Calu3 (cell line): ENCODE data around the gene IL24. TPM values are rescaled to one million over a fixed set of nuclear protein-coding genes. Genes with fewer than 3 reads are reported as not detected.
"Not testable (repeated sequence)": the region's sequence is repeated elsewhere in the genome, so short reads cannot be mapped to it uniquely, and the experiment has no call there.

Source experiments
- Bru-seq: library from RNA; stranded (reverse); fragments of 400-500 nt; gene quantifications from one replicate; lab custom pipeline; 2021; lab: Mats Ljungman, UMichigan
- BruChase-seq, 2 experiments: library from RNA; stranded (reverse); fragments of 400-500 nt; gene quantifications; one replicate each; lab custom pipeline; 2021; lab: Mats Ljungman, UMichigan
- BruUV-seq: library from RNA; stranded (reverse); fragments of 400-500 nt; replicated peaks from 2 replicates; lab custom pipeline; 2021; lab: Mats Ljungman, UMichigan
- CTCF ChIA-PET: fragments of 300-600 bp; sonication (Branson Sonifier 250); formaldehyde crosslinking; loops from one replicate; lab custom pipeline; 2022; ENCODE audit warnings: antibody characterized with exemption; lab: Charles Lee
- DNase-seq: peaks from one replicate; pipeline ENCODE4 v3.0.0; 2022
- H3K27ac Mint-ChIP-seq: one replicate; pipeline ENCODE4 v1.8.0; 2022; ENCODE audit warnings: mixed read lengths; ENCODE audit not compliant: unreplicated experiment
- H3K27me3 Mint-ChIP-seq: one replicate; pipeline ENCODE4 v1.8.0; 2022; ENCODE audit warnings: mixed read lengths; ENCODE audit not compliant: unreplicated experiment
- H3K36me3 Mint-ChIP-seq: one replicate; pipeline ENCODE4 v1.8.0; 2022; ENCODE audit warnings: mild to moderate bottlenecking, moderate library complexity, mixed read lengths; ENCODE audit not compliant: insufficient read depth, unreplicated experiment
- H3K4me1 Mint-ChIP-seq: one replicate; pipeline ENCODE4 v1.8.0; 2022; ENCODE audit warnings: mild to moderate bottlenecking, low read depth, mixed read lengths; ENCODE audit not compliant: unreplicated experiment
- H3K4me3 Mint-ChIP-seq: one replicate; pipeline ENCODE4 v1.8.0; 2022; ENCODE audit warnings: mild to moderate bottlenecking, low read depth, moderate library complexity, mixed read lengths; ENCODE audit not compliant: unreplicated experiment
- H3K9me3 Mint-ChIP-seq: one replicate; pipeline ENCODE4 v1.8.0; 2022; ENCODE audit warnings: low read depth, mixed read lengths; ENCODE audit not compliant: unreplicated experiment
- intact Hi-C: fragments of 100-400 bp; cut with micrococcal nuclease; formaldehyde crosslinking; loops from one replicate; pipeline ENCODE4 v1.10.0; 2022; ENCODE audit not compliant: unreplicated experiment
- long read RNA-seq: library from polyadenylated mRNA; stranded (forward); transcript quantifications from one replicate; pipeline ENCODE4 v2.0.0, GENCODE V29; 2022
- total RNA-seq: library from RNA; stranded (reverse); gene quantifications from 2 replicates; pipeline ENCODE4 v1.2.3, GENCODE V29; 2022
- TF ChIP-seq, protein P1 (sequence below): fragments of 200-600 bp; IDR thresholded peaks from one replicate; pipeline ENCODE4 v1.8.0; 2022; ENCODE audit warnings: antibody characterized with exemption; ENCODE audit not compliant: unreplicated experiment

The IL24 gene, protein sequence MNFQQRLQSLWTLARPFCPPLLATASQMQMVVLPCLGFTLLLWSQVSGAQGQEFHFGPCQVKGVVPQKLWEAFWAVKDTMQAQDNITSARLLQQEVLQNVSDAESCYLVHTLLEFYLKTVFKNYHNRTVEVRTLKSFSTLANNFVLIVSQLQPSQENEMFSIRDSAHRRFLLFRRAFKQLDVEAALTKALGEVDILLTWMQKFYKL
- total RNA-seq = not detected in 2 replicates
- Bru-seq, nascent RNA = not detected
- not detected for BruChase-seq, experiment 1, labeled RNA remaining after a 6-hour chase
- not detected for BruChase-seq, experiment 2, labeled RNA remaining after a 2-hour chase
- long read RNA-seq = 0 reads

DNA sequence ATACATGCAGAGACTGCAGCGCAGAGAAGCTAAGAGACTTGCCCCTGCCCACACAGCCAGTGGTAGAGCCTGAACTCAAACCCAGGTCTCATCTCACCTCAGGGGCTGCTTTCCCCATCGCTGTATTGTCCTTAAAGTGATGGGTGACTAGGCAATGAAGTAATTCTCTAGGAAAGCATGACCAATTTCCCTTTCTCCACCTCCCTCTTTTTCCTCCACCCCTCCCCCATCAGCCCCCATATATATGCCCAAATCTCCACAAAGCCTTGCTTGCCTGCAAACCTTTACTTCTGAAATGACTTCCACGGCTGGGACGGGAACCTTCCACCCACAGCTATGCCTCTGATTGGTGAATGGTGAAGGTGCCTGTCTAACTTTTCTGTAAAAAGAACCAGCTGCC, at the start of gene IL24:
TSS of gene IL24 (plus strand) at position 269 of the 400 bp plus-strand sequence. CDS start 390 bp downstream, outside the sequence.
- Mint-ChIP-seq H3K9me3 (peaks cover 3% of the 10 kb centered on the region), H3K4me3 (no peak within 1 kb of the TSS), H3K36me3 (no peaks in the 10 kb centered on the region), H3K27ac (no peak within 1 kb of the TSS), H3K4me1 (peaks cover 11% of the 10 kb centered on the region), H3K27me3 (peaks cover 43% of the 10 kb centered on the region)
- CTCF ChIA-PET = interaction anchor here (1.0 kb wide), 1 partner anchor 15 kb away, joined by 3 read pairs; no protein-coding TSS in a partner anchor
- no peak for DNase-seq
- TF ChIP-seq, protein P1, sequence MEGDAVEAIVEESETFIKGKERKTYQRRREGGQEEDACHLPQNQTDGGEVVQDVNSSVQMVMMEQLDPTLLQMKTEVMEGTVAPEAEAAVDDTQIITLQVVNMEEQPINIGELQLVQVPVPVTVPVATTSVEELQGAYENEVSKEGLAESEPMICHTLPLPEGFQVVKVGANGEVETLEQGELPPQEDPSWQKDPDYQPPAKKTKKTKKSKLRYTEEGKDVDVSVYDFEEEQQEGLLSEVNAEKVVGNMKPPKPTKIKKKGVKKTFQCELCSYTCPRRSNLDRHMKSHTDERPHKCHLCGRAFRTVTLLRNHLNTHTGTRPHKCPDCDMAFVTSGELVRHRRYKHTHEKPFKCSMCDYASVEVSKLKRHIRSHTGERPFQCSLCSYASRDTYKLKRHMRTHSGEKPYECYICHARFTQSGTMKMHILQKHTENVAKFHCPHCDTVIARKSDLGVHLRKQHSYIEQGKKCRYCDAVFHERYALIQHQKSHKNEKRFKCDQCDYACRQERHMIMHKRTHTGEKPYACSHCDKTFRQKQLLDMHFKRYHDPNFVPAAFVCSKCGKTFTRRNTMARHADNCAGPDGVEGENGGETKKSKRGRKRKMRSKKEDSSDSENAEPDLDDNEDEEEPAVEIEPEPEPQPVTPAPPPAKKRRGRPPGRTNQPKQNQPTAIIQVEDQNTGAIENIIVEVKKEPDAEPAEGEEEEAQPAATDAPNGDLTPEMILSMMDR = no peak
- intact Hi-C loops = no loop called here
- BruUV-seq = no TSS peak

DNA sequence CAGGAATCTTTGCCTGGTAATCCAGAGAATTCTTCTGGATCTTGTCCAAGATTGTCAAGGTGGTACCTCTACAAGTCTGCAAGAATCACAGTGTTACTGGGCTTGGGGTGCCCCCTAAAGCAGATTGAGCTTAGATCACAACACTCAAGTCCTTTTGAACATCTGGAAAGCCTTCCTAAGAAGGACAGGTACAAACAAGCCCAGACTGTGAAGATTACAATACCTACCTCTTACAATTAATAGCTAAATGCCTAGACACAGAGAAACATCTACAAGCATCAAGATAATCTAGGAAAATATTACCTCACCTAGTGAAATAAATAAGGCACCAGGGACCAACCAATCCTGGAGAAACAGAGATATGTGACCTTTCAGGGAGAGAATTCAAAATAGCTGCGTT, 49.3 kb upstream of the IL24 start:
- Mint-ChIP-seq H3K9me3 (no peaks in the 10 kb centered on the region), H3K27ac (no peak overlapping the region), H3K4me3 (no peak overlapping the region), H3K27me3 (peaks cover 81% of the 10 kb centered on the region), H3K4me1 (no peaks in the 10 kb centered on the region), H3K36me3 (no peaks in the 10 kb centered on the region)
- TF ChIP-seq, protein P1 = no peak
- DNase-seq = no peak
- intact Hi-C loops = no loop called here
- no TSS peak for BruUV-seq
- CTCF ChIA-PET = interaction anchor here (1.8 kb wide), 1 partner anchor 61 kb away, joined by 6 read pairs; no protein-coding TSS in a partner anchor

DNA sequence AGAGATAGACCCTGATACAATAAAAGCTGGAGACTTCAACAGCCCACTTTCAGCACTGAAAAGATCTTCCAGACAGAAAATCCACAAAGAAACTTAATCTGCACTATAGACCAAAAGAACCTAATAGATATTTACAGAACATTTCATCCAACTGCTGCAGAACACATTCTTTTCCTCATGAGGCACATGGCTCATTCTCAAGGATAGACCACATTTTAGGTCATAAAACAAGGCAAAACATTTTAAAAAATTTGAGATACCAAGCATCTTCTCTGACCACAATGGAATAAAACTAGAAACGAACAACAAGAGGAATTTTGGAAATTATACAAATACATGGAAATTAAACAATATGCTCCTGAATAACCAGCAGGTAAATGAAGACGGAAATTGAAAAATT, 46.8 kb upstream of the IL24 start:
- Mint-ChIP-seq H3K4me3 (no peak overlapping the region), H3K36me3 (no peaks in the 10 kb centered on the region), H3K9me3 (no peaks in the 10 kb centered on the region), H3K27ac (no peak overlapping the region), H3K27me3 (peaks cover 78% of the 10 kb centered on the region), H3K4me1 (peaks cover 5% of the 10 kb centered on the region)
- no peak for DNase-seq
- TF ChIP-seq, protein P1 = no peak
- intact Hi-C loops = no loop called here
- no TSS peak for BruUV-seq
- CTCF ChIA-PET = no interaction called here

DNA sequence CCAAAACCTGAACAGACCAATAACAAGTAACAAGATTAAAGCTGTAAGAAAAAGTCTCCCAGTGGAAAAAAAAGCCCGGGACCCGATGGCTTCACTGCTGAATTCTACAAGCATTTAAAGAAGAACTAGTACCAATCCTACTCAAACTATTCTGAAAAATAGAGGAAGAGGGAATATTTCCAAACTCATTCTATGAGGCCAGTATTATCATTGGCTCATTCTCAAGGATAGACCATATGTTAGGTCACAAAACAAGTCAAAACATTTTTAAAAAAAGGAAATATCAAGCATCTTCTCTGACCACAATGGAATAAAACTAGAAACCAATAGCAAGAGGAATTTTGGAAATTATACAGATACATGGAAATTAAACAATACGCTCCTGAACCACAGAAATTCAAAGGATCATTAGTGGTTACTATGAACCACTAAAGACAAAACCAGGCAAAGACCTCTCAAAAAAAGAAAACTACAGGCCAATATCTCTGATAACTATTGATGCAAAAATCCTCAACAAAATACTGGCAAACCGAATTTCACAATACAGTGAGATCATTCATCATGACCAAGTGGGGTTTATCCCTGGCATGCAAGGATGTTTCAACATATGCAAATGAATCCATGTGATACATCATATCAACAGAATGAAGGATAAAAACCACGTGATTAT, 45.8 kb upstream of the IL24 start:
- DNase-seq = no peak
- peaks cover 5% of the 10 kb centered on the region for H3K4me1 Mint-ChIP-seq
- peaks cover 83% of the 10 kb centered on the region for H3K27me3 Mint-ChIP-seq
- BruUV-seq = no TSS peak
- intact Hi-C loops = no loop called here
- H3K27ac Mint-ChIP-seq = no peak overlapping the region
- H3K4me3 Mint-ChIP-seq = no peak overlapping the region
- no peaks in the 10 kb centered on the region for H3K36me3 Mint-ChIP-seq
- CTCF ChIA-PET = no interaction called here
- TF ChIP-seq, protein P1 = no peak
- no peaks in the 10 kb centered on the region for H3K9me3 Mint-ChIP-seq

DNA sequence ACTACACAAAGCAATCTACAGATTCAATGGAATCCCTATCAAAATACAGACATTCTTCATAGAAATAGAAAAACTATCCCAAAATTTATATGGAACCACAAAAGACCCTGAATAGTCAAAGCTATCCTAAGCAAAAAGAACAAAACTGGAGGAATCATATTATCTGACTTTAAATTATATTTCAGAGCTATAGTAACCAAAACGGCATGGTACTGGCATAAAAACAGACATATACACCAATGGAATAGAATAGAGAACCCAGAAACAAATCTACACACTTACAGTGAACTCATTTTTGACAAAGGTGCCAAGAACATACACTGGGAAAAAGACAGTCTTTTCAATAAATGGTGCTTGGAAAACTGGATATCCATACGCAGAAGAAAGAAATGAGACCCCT, 44.6 kb upstream of the IL24 start:
- BruUV-seq, CTCF ChIA-PET, H3K36me3 Mint-ChIP-seq: not testable (repeated sequence)

DNA sequence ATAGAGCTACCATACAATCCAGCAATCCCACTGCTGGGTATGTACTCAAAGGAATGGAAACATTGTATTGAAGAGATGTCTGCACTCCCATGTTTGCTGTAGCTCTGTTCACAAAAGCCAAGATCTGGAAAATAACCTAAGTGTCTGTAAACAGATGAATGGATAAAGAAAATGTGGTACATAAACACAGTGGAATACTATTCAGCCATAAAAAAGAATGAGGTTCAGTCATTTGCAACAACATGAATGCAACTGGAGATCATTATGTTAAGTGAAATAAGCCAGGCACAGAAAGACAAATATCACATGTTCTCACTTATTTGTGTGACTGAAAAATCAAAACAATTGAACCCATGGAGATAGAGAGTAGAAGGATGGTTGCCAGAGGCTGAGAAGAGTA, 43.5 kb upstream of the IL24 start:
- H3K36me3 Mint-ChIP-seq, intact Hi-C loops, DNase-seq, H3K9me3 Mint-ChIP-seq, H3K4me1 Mint-ChIP-seq, BruUV-seq, H3K27ac Mint-ChIP-seq, CTCF ChIA-PET, H3K4me3 Mint-ChIP-seq: not testable (repeated sequence)
- peaks cover 76% of the 10 kb centered on the region for H3K27me3 Mint-ChIP-seq

More for the DNA sequence above, 44.6 kb upstream of the IL24 start:
- intact Hi-C loops, H3K9me3 Mint-ChIP-seq, H3K4me3 Mint-ChIP-seq, H3K27ac Mint-ChIP-seq, H3K4me1 Mint-ChIP-seq, DNase-seq: not testable (repeated sequence)
- H3K27me3 Mint-ChIP-seq = peaks cover 86% of the 10 kb centered on the region
